Lung (tissue), 12 donors: ENCODE measurements around the gene SPATA21. TPM values are rescaled to one million over a fixed set of nuclear protein-coding genes. Genes with fewer than 3 reads are reported as not detected.

Experiments
- ATAC-seq: fragments of 200-7000 bp; cut with Tn5 transposase; one replicate; pipeline ENCODE4 v1.9.1; 2020; ENCODE audit warnings: moderate number of reproducible peaks; ENCODE audit not compliant: insufficient read depth, low FRiP score
- DNase-seq, 3 donors: peaks; one replicate each; pipeline ENCODE4 v3.0.0-alpha.2; 2013 to 2017
- H3K27ac ChIP-seq, 2 donors: one replicate each; pipeline ENCODE4 v1.5.1; 2013; ENCODE audit warnings: mild to moderate bottlenecking in 2 of 2, moderate library complexity in 2 of 2, control low read depth in 1 of 2, inconsistent platforms in 1 of 2, low read depth in 1 of 2, low read length in 1 of 2
- H3K27me3 ChIP-seq, 3 donors: one replicate each; pipeline ENCODE4 v1.5.1; 2013; ENCODE audit warnings: low read length in 2 of 3; ENCODE audit not compliant: control insufficient read depth in 3 of 3, insufficient read depth in 3 of 3
- H3K36me3 ChIP-seq, 4 donors: one replicate each; pipeline ENCODE4 v1.5.1; 2013; ENCODE audit warnings: low read length in 4 of 4, mild to moderate bottlenecking in 1 of 4, moderate library complexity in 1 of 4; ENCODE audit not compliant: control insufficient read depth in 4 of 4, insufficient read depth in 4 of 4
- H3K4me1 ChIP-seq, 5 donors: one replicate each; pipeline ENCODE4 v1.5.1; 2013; ENCODE audit warnings: low read length in 5 of 5, mild to moderate bottlenecking in 2 of 5, moderate library complexity in 1 of 5; ENCODE audit not compliant: control insufficient read depth in 5 of 5, insufficient read depth in 5 of 5
- H3K4me3 ChIP-seq: one replicate; pipeline ENCODE4 v1.5.1; 2013; ENCODE audit warnings: mild to moderate bottlenecking, control low read depth, moderate library complexity
- H3K9ac ChIP-seq, 2 donors: one replicate each; pipeline ENCODE4 v1.5.1; 2013; ENCODE audit warnings: low read length in 2 of 2, control low read depth in 1 of 2; ENCODE audit not compliant: insufficient read depth in 1 of 2
- H3K9me3 ChIP-seq, 4 donors: one replicate each; pipeline ENCODE4 v1.5.1; 2013; ENCODE audit warnings: low read length in 3 of 4, mild to moderate bottlenecking in 1 of 4, moderate library complexity in 1 of 4; ENCODE audit not compliant: control insufficient read depth in 4 of 4, insufficient read depth in 3 of 4
- WGBS, 2 donors: extraction: QIAGEN DNeasy Blood & Tissue Kit; methylation state at CpG; one replicate each; pipeline ENCODE4 v1.1.7; 2013; 5-methylcytosine and 5-hydroxymethylcytosine counted together
- polyA plus RNA-seq, 2 donors: library from polyadenylated mRNA; stranded (reverse); fragments of 200-250 nt; gene quantifications; one replicate each; pipeline ENCODE4 v1.2.1, GENCODE V29; 2013
- total RNA-seq, 2 donors: library from RNA; depleted of rRNA in 1 of 2; stranded (reverse); fragments of >200 nt in 1 of 2; gene quantifications; one replicate each; pipeline ENCODE4 v1.2.1, GENCODE V29; 2014 to 2021
- TF ChIP-seq, protein P1 (sequence below): IDR thresholded peaks from 2 replicates; pipeline ENCODE4 v1.5.1; 2012; ENCODE audit warnings: mild to moderate bottlenecking; ENCODE audit errors: control extremely low read depth, extremely low read depth
- donor health status: control.
- donor health status: control.
- donor health status: Bipolar disorder and iron deficiency.
- donor health status: healthy.
- donor health status: DM: yes; HTN: yes; CAD: no.

The SPATA21 gene
- total and polyA plus RNA-seq, 4 donors = 0.14 to 0.15 TPM; not detected in 2

- no peak overlapping the region for H3K4me3 ChIP-seq
- no peak for DNase-seq
- H3K4me1 ChIP-seq = peaks cover 4 to 40% (median 17%) of the 10 kb centered on the region in 5 donors
Measured at GRCh38 chr1:16386454-16387113, 50.6 kb downstream of the SPATA21 start.

DNA sequence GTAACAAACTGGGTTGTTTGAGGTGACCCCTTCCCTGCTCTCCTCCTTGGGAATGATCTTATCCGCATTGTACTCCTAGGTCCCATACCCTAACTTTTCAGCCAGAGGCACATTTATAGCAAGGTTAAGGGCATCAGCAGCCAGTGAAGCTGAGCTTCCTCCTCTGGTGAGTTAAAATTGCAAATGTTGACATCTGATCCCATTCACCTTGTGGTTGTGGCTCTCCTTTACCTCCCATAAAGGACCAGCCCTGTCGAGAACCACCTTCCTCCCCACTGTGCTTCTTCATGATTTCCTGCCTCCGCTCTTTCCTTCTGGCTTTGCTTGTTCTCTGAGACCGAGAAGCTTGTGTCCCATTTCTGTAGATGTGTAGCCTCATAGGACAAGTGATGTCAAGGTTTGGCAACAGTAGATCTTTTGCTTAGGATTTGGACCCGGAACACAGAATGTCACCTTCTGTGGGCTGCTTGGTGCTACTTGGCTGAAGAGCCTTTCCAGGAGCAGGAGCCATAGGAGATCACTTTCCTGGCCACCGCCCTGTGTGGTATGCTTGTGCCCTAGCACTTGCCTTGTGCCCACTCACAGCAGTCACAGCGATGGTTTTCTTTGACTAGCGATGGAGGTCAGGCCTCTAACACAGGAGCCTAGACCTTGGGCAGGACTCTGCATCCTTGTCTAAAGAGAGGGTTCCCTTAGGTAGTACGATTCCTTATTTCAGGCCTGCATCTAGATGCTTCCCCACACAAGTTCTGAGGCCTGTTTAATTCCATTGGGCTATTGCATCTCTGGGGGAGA is 51.4 kb downstream of the SPATA21 start:
- no peaks in the 10 kb centered on the region for H3K9me3 ChIP-seq
- no peak for DNase-seq
- H3K4me3 ChIP-seq = no peak overlapping the region
- 90 to 93% methylated on average over 9 of the region's 9 CpGs for WGBS, 2 donors
- no peaks in the 10 kb centered on the region for H3K27me3 ChIP-seq
- peaks cover 0 to 3% (median 0%) of the 10 kb centered on the region in 4 donors for H3K36me3 ChIP-seq
- TF ChIP-seq, protein P1, sequence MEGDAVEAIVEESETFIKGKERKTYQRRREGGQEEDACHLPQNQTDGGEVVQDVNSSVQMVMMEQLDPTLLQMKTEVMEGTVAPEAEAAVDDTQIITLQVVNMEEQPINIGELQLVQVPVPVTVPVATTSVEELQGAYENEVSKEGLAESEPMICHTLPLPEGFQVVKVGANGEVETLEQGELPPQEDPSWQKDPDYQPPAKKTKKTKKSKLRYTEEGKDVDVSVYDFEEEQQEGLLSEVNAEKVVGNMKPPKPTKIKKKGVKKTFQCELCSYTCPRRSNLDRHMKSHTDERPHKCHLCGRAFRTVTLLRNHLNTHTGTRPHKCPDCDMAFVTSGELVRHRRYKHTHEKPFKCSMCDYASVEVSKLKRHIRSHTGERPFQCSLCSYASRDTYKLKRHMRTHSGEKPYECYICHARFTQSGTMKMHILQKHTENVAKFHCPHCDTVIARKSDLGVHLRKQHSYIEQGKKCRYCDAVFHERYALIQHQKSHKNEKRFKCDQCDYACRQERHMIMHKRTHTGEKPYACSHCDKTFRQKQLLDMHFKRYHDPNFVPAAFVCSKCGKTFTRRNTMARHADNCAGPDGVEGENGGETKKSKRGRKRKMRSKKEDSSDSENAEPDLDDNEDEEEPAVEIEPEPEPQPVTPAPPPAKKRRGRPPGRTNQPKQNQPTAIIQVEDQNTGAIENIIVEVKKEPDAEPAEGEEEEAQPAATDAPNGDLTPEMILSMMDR = no peak
- H3K9ac ChIP-seq = no peak overlapping the region
- ATAC-seq = no peak
- peaks cover 4 to 34% (median 17%) of the 10 kb centered on the region in 5 donors for H3K4me1 ChIP-seq
- H3K27ac ChIP-seq = peak overlapping the region in 1 of 2 donors; percentile 39

More at GRCh38 chr1:16386454-16387113, 50.6 kb downstream of the SPATA21 start:
- H3K27ac ChIP-seq = peak overlapping the region in 1 of 2 donors; percentile 43
- no peak overlapping the region for H3K9ac ChIP-seq
- 47 to 56% methylated on average over 5 of the region's 5 CpGs for WGBS, 2 donors
- no peak for ATAC-seq
- H3K9me3 ChIP-seq = no peaks in the 10 kb centered on the region
- peaks cover 0 to 3% (median under 1%) of the 10 kb centered on the region in 4 donors for H3K36me3 ChIP-seq
- TF ChIP-seq, protein P1 = no peak
- no peaks in the 10 kb centered on the region for H3K27me3 ChIP-seq

DNA sequence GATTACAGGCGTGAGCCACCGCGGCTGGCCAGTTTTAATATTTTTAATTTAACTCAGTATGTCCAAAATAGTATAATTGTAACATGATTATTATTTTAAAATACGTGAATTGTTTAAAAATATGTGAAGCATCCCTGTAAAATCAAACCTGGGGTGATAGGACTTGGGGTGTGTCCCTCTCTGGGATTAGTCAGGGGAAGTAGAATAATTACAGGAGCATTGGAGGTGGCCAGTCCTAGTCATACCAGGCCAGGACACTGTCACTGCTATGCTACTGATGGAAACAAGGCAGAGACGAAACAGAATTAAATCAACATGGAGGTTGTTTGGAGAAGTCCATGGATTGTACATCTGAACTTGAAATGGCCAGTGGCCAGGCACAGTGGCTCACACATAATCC is 53.3 kb downstream of the SPATA21 start:
- no peak for ATAC-seq
- Histone ChIP-seq H3K4me3 (no peak overlapping the region), H3K27ac (no peak overlapping the region), H3K9ac (no peak overlapping the region), H3K36me3 (peaks cover 0 to 3% (median 0%) of the 10 kb centered on the region in 4 donors), H3K9me3 (no peaks in the 10 kb centered on the region), H3K27me3 (no peaks in the 10 kb centered on the region), H3K4me1 (peaks cover 4 to 23% (median 17%) of the 10 kb centered on the region in 5 donors)
- TF ChIP-seq, protein P1 = no peak
- 92 to 94% methylated on average over 5 of the region's 5 CpGs for WGBS, 2 donors
- no peak for DNase-seq
